ENCODE data around the gene CCNT1.

- TF ChIP-seq CTCF (IDR thresholded peaks at IDR 0.05) (no peak), POLR2AphosphoS5 (IDR thresholded peaks at IDR 0.05) (no peak), POLR2A (IDR thresholded peaks at IDR 0.05) (no peak)
These were observed 33.0 kb downstream of the CCNT1 start for GRCh38 chr12:48683534-48683933.

Data from gastroesophageal sphincter (tissue), 3 donors.